Choroid plexus epithelial cell (primary cell): ENCODE results near the gene POTEF.
"Not testable (repeated sequence)": the region's sequence is repeated elsewhere in the genome, so short reads cannot be mapped to it uniquely, and the experiment has no call there.

ENCODE experiments used
- DNase-seq: peaks from one replicate; pipeline ENCODE4 v3.0.0-alpha.2; 2010; ENCODE audit warnings: low read depth
- H3K4me3 ChIP-seq: 2 replicates; pipeline ENCODE4 v1.5.1; 2011; ENCODE audit warnings: low read depth, mild to moderate bottlenecking, control low read depth, low read length, moderate library complexity
- CTCF ChIP-seq: conservative IDR thresholded peaks from 2 replicates; pipeline ENCODE4 v1.5.1; 2011; ENCODE audit warnings: low read depth, mild to moderate bottlenecking, control low read depth, inconsistent platforms, low read length, moderate library complexity

The POTEF gene

GRCh38 chr2:130152816-130153595 is 24.0 kb upstream of the POTEF start:
- no peak for DNase-seq
- TF ChIP-seq CTCF = no peak
- no peak overlapping the region for H3K4me3 ChIP-seq

- not testable (repeated sequence) for H3K4me3 ChIP-seq, DNase-seq
Measured at GRCh38 chr2:130152136-130152815, 23.3 kb upstream of the POTEF start.

- not testable (repeated sequence) for DNase-seq, H3K4me3 ChIP-seq
Measured at GRCh38 chr2:130151145-130151512, 22.1 kb upstream of the POTEF start.

GRCh38 chr2:130150181-130151144 is 21.4 kb upstream of the POTEF start:
- no peak for DNase-seq
- no peak for TF ChIP-seq CTCF
- H3K4me3 ChIP-seq = no peak overlapping the region

- not testable (repeated sequence) for DNase-seq, H3K4me3 ChIP-seq
Measured at GRCh38 chr2:130148515-130148914, 19.5 kb upstream of the POTEF start.

- peak; percentile 21 for DNase-seq
- H3K4me3 ChIP-seq = peak within 1 kb of the TSS; percentile 44
Measured at GRCh38 chr2:130145006-130145414, 16.0 kb upstream of the POTEF start, which contains the start of gene CCDC74B. TSS of gene CCDC74B (minus strand) at chr2:130145112. CDS start at chr2:130144996, 116 bp downstream.

- not testable (repeated sequence) for DNase-seq, H3K4me3 ChIP-seq
Measured at GRCh38 chr2:130143266-130144039, 14.4 kb upstream of the POTEF start.

- DNase-seq, H3K4me3 ChIP-seq: not testable (repeated sequence)
Measured at GRCh38 chr2:130142396-130143265, 13.6 kb upstream of the POTEF start.

GRCh38 chr2:130141645-130142370 is 12.8 kb upstream of the POTEF start:
- not testable (repeated sequence) for DNase-seq, H3K4me3 ChIP-seq

- DNase-seq, H3K4me3 ChIP-seq: not testable (repeated sequence)
Measured at GRCh38 chr2:130141002-130141401, 12.0 kb upstream of the POTEF start.

- DNase-seq, H3K4me3 ChIP-seq: not testable (repeated sequence)
Measured at GRCh38 chr2:130140516-130140915, 11.5 kb upstream of the POTEF start.

- not testable (repeated sequence) for H3K4me3 ChIP-seq, DNase-seq
Measured at GRCh38 chr2:130139331-130140280, 10.6 kb upstream of the POTEF start.

- not testable (repeated sequence) for DNase-seq, H3K4me3 ChIP-seq
Measured at GRCh38 chr2:130138841-130139251, 9.8 kb upstream of the POTEF start.
